Cardiac fibroblast (primary cell): ENCODE results near the gene NR2F2.
A peak's percentile ranks its signal among the peaks of the same experiment; 100 is the strongest.

Experiments
- DNase-seq, 2 donors: peaks; one replicate each; pipeline versions ENCODE4 v3.0.0 to v3.0.0-alpha.2; 2010; ENCODE audit warnings: low read depth in 2 of 2
- H3K4me3 ChIP-seq, 2 donors: replicated peaks in 1 of 2; 1 replicate in 1 of 2; 2 replicates in 1 of 2; pipeline ENCODE4 v1.5.1; 2011; ENCODE audit warnings: low read depth in 2 of 2, low read length in 2 of 2, mild to moderate bottlenecking in 2 of 2, moderate library complexity in 1 of 2
- CTCF ChIP-seq: IDR thresholded peaks from one replicate; pipeline ENCODE4 v1.5.1; 2011; ENCODE audit warnings: low read depth, mild to moderate bottlenecking, low read length, inconsistent platforms

Gene NR2F2

DNA sequence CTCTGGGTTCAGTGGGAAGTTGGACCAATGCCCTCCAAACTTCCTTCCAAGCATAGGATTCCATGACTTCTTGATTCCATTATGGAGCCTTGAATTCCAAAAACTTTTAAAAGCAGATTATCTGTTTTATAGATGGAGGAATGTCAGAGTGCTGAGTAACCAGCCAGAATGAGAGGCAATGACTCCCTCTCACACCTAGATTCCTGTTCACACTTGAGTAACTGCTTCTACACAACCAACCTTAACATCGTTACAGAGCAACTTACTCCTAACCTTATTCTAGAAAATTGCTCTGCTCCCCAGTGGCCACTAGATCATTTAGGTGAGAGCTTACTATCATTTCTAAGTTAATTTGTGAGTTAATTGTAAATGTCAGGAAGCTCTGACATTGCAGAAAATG is 24.2 kb upstream of the NR2F2 start:
- no peak for TF ChIP-seq CTCF
- H3K4me3 ChIP-seq, result no peak overlapping the region
- DNase-seq, result no peak

GRCh38 chr15:96307856-96308394 is 22.6 kb upstream of the NR2F2 start:
- no peak for TF ChIP-seq CTCF

DNA sequence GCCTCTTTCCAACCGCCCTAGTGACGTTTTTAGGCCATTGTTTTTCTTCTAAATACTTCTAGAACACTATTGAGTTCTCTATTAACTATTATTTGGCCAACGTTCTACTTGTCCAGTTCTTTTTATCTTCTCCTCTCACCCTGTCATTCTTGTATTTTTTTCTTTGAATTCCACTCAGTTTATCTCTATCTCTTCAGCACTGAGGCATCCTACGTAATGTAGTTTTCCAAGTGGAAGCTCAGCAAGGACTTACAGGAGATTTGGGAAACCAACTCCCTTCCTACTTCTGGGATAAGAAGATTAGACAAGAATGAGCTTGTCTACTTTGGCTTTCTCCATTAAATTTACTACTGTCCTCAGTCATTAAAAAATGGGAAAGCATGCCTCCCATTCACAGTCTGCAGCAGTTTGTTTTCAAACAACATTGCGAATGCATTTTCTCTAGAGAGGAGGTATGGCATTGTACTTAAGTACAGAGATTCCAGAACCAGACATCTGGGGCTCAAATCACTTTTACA is 21.3 kb upstream of the NR2F2 start:
- no peak for TF ChIP-seq CTCF
- DNase-seq, result no peak
- no peak overlapping the region for H3K4me3 ChIP-seq

More at GRCh38 chr15:96307856-96308394, 22.6 kb upstream of the NR2F2 start:
- DNase-seq, result no peak
- no peak overlapping the region for H3K4me3 ChIP-seq

- DNase-seq, result peak in 1 of 2 donors; percentile 25
- TF ChIP-seq CTCF, result no peak
- H3K4me3 ChIP-seq, result no peak overlapping the region
These were observed 19.1 kb upstream of the NR2F2 start for GRCh38 chr15:96311256-96311955.

GRCh38 chr15:96311956-96312294 is 18.6 kb upstream of the NR2F2 start:
- no peak for TF ChIP-seq CTCF
- DNase-seq, result no peak
- H3K4me3 ChIP-seq, result no peak overlapping the region

DNA sequence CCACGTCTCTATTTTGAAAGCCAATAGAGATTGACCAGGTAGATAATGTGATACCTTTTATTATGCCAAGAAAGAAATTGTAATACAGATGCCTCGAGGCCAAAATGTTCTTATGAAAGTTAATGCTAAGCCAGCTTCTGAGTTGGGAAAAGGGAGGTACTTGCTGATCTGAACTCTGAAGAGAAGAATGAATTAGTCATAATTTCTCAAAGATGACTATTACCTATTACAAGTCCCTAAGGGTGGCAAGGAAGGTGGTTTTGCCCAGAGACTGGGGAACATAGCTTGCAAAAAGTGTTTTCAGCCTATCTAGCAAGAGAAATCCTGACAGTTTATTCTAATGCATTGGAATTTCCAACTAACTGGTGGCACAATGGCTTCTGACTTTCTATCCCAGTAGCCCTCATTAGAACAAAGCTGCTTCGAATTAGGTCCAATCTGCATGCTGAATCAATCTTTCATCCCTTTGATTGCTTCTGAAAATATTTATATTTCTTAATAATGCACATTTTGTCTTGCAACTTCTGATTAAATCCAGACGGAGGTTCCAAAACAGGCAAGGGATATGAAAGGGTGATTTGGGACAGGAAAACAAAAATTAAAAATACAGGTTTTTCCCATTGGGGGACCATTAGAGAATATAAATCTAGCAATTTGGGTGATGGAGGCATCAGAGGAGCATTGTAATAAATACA is 17.7 kb upstream of the NR2F2 start:
- DNase-seq, result peak in 1 of 2 donors; percentile 79
- no peak for TF ChIP-seq CTCF
- no peak overlapping the region for H3K4me3 ChIP-seq
